SKM-1 treated with dmso at 0.1 percent for 144 hours (cell line): ENCODE results near the gene TRIM54.
"Not testable (repeated sequence)": the region's sequence is repeated elsewhere in the genome, so short reads cannot be mapped to it uniquely, and the experiment has no call there.

Experiments
- DNase-seq: peaks from one replicate; lab custom pipeline; 2025; ENCODE audit not compliant: unreplicated experiment; lab: John Stamatoyannopoulos, UW

TRIM54 gene

DNA sequence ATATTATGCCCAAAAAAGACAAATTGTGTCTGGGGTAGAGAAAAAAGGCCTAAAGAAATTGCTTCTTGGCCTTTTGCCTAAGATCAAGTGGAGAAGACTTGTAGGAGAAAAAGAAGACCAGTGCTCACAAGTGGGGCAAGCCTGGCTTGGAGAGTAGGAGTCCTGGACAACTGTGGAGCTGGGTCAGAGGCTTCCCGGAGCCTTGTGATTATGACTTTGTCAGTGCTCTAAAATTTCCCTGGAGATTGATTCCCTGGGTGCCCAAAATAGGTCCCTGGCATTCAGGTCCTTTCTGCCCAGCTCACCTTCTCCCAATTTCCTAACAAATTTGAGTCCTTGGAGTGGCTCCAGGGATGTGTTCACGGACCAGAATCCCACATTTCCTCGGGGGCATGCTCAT is 787 bp upstream of the TRIM54 start:
- no peak for DNase-seq

DNA sequence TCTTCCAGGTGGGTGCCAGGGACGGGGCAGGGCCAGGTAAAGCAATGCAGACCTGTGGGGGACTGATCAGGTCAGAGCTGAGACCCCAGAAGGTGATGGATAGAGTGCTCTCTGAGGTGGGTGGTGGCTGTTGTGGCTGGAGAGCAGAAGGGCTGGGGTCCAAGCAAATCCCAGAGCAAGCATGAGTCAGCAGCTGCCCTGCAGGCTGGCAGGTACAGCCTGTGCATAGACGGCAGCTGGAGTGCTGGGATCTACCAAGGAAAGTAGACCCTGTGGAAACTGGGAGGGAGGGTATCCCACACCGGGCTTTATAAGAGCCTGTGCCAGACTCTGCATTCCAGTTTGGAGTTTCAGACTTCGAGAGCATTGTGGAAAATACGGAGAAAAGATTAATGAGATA is 663 bp downstream of the TRIM54 start:
- no peak for DNase-seq

DNA sequence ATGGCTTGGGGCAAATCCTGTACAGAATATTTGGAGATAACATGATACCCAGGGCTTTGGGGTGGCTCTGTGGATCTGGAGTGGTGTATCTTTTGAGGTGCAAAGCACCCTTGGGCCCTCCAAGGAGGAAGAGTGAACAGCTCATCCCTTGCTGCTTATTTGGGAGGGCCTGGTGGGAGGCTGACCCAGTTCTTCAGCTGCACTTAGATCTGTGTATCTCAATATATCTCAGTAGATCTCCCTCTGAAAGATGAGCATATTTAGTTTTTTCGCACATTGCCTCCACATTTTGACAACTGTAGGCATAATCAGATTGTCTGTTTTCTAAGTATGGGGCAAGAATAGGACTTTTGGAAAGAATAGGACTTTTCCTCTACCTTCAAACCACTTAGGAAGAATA is 2.8 kb downstream of the TRIM54 start:
- no peak for DNase-seq

DNA sequence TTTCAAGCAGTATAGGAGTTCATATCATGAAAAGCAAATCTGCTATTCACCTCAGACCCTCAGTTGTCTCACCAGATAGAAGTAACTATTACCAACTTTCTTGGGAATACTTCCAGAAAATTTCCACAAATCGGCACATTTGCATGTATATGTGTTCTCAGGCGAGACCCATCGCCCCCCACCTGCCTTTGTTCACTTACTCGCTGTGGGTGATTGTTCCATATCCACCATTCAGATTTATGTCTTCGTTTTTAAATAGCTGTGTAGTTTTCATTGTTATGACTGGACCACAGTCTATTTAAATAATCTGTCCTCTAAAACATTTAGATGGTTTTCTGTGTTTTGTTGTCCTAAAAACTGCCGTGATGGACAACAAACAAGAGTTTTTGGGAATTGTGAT is 3.3 kb downstream of the TRIM54 start:
- no peak for DNase-seq

DNA sequence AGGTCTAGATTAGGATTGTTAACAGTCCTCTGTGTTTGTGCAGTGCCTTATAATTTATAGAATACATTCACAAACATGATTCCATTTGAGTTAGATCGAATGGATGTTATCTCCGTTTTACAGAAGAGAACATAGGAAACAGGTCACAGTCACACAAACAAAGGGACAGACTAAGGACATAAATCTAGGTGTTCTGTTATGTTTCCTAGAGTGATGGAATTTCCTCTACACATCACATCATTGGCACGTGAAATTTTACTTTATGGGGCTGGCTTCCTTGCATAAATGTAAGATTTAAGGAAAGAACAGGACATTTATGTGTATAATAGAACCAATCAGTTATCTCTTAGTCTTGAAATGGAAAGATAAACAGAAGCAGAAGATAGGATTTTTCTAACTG is 6.4 kb downstream of the TRIM54 start:
- DNase-seq, result no peak

DNA sequence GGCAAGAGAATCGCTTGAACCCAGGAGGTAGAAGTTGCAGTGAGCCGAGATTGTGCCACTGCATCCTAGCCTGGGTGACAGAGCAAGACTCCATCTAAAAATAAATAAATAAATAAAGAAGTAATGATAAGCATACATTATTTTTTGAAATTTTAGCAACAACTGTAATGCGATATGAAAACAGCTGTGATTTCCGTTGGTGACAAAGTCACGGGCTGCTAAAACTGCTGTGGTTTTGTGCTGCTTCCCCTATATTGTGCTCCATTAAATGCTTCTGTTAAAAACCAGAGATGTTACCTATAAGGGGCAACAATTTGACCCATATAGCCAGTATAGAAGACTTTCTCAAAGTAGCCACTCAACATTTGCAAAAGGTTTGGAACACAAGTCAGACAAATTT is 8.3 kb downstream of the TRIM54 start:
- DNase-seq, result no peak

DNA sequence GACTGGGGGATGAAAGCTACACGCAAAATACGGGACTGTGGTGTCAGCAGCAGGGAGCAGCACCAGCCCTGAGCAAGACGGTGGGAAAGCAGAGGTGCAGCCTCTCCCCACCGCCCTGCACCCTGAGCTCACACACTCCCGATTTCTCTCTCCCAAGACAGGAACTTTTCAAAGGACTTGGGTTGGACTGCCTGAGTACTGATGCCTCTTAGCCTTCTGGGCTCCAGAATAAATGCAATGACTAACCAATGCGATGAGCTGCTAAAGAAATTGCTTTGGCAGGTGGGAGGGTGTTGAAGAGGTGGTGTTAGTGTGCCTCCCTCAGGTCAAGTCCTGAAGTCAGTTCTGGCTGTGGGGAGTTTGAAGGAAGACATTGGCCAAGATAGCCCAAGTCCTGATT is 9.6 kb downstream of the TRIM54 start:
- DNase-seq, result no peak

DNA sequence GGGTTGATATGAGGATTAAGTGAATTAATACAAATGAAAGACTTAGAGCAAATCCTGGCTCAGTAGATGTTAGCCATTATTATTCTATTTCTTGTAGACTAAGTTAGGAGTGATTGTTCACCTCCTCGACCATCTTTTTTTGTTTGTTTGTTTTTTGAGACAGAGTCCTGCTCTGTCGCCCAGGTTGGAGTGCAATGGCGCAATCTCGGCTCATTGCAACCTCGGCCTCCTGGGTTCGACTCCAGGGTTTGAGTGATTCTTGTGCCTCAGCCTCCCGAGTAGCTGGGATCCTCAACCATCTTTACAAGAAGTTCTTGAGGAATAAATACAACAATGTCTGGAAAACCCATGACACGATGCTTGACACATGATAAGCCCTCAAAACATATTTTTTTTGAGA is 12.7 kb downstream of the TRIM54 start:
- no peak for DNase-seq

DNA sequence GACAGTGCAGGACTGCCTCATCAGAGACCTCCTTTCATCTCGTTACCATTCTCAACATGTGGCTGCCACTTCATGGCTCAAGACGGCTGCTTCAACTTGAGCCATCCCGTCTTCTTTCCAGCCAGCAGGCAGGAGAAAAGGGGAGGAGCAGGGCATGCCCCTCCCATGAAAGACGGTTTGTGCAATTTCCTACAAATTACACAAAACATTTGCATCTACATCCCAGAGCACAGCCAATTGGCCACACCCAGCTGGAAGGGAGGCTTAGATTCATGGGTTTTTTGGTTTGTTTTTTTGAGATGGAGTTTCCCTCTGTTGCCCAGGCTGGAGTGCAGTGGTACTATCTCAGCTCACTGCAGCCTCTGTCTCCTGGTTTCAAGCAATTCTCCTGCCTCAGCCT is 14.3 kb downstream of the TRIM54 start:
- no peak for DNase-seq

DNA sequence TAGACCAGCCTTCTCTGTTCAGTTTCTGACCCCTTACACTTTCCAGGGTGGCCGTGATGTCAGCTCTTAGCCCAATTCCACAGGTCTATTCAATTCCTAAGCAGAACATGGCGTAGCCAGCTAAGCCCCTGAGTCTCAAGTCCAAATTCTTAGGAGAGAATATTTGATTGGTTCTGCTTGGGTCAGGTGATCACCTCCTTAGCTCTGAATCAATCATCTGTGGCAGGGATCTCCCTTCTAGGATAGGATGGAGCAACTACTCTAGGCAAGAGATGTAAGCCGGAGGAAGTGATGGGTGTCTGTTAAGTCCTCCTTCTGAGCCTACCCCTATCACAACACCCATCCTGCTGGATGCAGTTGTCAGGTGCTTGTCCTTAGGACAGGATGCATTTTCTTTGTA is 15.0 kb downstream of the TRIM54 start:
- no peak for DNase-seq

DNA sequence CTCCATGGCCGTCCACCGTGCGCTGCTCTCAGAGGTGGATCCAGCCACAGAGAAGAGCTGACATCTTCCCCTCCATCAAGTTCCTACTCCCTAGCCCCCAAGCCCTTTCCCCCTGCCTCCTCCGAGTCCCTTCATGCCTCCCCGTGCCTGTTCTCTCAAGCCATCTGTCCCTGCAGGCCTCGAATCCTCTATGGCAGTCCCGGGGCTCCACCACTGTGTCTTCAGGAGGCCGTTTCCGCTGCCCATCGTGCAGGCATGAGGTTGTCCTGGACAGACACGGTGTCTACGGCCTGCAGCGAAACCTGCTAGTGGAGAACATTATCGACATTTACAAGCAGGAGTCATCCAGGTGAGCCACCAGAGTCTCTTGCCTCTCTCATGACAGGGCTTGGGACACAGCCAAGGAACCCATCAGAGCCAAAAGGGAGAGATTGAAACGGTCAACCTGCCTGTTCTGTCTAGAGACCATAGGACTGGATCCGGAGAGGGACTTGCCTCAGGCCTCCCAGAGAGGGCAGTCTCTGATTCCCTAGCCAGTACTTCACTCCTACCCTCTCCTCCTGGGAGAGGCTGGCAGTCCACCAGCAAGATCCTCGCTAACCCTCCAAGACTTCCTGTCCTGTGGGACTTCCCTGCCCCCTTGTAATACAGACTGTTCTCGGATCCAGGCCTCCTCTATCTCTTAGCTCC is 16.3 kb downstream of the TRIM54 start:
- no peak for DNase-seq

DNA sequence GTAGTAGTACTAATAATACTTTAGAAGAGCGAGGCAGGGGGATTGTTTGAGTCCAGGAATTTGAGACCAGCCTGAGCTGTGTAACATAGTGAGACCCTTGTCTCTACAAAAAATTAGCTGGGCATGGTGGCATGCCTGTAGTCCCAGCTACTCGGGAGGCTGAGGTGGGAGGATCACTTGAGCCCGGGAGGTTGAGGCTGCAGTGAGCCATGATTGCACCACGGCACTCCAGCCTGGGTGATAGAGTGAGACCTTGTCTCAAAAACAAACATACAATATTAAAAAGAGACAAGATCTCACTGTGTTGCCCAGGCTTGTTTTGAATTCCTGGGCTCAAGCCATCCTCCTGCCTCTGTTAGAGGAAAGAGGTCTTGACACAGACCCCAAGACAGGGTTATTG is 18.4 kb downstream of the TRIM54 start:
- not testable (repeated sequence) for DNase-seq

DNA sequence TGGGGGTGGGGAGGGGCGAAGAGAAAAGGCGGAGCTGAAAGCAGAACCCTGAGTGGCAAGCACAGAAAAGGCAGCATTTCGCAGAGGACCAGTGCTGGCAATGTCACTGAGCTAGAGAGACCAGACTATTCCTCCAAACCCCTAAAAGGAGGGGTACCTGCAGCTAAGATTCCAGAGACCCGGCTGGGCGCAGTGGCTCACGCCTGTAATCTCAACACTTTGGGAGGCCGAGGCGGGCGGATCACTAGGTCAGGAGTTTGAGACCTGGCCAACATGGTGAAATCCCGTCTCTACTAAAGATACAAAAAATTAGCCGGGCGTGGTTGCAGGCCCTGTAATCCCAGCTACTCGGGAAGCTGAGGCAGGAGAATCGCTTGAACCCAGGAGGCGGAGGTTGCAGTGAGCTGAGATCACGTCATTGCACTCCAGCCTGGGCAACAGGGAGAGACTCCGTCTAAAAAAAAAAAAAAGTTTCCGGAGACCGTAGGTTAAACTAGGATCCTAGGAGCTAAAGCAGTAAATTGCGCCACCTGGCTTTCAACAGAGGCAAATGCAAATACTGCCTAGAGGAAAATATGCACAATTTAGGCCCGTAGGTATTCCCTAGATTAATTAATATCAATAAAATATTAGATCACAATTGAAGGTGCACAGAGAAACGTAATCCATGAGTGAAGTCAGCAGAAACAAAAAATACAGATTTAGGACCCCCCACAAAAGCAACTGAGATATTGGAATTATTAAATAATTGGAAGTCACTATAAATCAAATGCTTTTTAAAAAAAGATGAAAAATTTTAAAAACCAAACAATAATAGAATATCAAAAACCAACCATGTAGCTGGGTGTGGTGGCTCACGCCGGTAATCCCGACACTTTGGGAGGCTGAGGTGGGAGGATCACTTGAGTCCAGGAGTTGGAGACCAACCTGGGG is 21.1 kb downstream of the TRIM54 start:
- peak; percentile 50 for DNase-seq

DNA sequence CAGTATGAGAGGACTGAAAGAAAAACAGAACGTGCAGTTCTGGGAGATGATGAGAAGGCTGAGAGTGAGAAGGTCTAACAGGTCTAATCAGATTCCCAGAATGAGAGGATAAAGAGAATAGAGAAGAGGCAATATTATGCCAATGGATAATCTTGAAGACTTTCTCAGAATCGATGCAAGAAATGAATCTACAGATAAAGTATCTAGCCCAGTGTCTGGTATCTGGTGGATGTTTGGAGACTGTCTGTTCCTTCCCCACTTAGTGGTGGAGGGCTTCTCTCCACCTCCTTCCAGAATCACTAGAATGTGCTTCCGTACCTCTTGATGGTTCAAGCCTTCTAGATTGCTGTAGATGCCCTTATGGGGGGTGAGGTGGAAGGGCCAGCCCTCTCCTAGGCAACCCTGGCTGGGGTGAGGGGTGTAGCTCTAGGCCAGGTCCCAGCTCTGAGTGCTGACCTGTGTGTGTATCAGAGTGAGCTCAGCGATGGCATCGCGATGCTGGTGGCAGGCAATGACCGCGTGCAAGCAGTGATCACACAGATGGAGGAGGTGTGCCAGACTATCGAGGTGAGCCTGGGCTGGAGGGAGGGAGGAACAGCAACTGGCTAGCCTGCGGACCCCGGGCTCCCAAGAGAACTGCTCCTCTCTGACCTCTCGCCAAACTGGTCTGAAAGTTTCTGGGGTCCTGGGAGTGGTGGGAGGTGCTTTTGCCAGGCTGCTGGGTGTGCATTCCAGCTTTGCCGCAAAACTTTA is 22.4 kb downstream of the TRIM54 start:
- no peak for DNase-seq

DNA sequence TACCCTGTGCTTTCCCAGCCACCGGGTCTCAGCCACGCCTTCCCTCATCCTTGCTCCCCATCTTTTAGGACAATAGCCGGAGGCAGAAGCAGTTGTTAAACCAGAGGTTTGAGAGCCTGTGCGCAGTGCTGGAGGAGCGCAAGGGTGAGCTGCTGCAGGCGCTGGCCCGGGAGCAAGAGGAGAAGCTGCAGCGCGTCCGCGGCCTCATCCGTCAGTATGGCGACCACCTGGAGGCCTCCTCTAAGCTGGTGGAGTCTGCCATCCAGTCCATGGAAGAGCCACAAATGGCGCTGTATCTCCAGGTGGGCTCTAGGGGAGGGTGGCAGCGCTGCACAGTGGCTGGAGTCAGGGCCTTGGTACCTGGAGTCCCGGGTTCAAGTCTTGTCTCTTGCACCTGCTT is 23.3 kb downstream of the TRIM54 start:
- DNase-seq, result no peak

DNA sequence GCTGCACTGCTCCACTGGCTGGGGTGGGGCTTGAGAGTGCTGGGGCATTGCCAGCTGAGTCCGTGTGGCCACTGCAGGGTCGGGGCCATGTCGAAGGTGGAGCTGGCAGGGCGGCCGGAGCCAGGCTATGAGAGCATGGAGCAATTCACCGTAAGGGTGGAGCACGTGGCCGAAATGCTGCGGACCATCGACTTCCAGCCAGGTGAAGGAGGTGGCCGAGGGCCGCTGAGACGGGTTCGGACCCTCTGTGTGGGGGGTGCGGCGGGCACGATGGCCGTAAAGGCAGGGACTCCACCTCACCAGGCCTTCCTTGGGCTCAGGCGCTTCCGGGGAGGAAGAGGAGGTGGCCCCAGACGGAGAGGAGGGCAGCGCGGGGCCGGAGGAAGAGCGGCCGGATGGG is 23.9 kb downstream of the TRIM54 start:
- no peak for DNase-seq

DNA sequence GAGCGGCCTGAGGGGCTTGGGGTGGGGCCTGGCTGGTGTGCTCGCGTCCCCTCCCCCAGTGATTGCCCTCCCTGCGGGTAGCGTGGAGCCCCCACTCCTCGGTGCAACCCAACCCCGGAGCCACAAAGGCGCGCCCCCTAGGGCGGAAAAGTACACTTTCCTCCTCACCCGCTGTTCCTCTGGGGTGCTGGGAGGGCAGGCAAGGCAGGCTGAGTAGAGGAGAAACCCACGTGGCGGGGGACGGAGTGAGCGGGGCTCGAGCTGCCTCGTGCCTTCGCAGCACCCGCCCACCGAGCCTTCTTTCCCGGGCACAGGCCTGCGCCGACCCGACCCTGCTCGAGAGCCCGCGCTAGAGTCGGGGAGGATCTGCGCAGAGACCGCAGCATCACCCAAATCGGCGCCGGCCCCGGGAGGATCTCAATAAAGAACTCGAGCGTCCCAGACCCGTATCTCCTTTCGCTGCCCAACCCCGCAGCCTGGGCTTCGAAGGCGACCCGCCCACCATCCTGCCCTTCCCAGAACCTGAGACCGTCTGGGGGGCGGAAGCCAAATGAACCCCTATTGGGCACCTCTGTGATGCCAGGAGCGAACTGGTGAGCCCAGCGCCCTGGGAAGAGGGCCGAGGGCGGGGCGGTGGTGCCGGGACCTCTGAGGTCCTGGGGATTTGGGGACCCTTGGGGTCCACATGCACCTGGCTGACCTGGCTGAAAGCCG is 24.5 kb downstream of the TRIM54 start:
- no peak for DNase-seq

DNA sequence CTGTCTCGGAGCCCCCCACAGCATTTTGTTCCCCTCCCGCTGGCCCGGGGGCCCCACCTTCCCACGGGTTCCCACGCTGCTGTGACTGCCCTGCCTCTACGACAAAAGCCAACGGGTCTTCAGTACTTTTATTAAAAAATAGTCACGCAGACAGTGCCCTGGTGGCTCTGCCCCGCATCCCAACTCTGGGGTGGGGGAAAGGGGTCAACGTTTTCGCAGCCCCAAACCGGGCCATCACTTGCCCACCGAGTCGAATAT is 25.0 kb downstream of the TRIM54 start:
- DNase-seq, result no peak

DNA sequence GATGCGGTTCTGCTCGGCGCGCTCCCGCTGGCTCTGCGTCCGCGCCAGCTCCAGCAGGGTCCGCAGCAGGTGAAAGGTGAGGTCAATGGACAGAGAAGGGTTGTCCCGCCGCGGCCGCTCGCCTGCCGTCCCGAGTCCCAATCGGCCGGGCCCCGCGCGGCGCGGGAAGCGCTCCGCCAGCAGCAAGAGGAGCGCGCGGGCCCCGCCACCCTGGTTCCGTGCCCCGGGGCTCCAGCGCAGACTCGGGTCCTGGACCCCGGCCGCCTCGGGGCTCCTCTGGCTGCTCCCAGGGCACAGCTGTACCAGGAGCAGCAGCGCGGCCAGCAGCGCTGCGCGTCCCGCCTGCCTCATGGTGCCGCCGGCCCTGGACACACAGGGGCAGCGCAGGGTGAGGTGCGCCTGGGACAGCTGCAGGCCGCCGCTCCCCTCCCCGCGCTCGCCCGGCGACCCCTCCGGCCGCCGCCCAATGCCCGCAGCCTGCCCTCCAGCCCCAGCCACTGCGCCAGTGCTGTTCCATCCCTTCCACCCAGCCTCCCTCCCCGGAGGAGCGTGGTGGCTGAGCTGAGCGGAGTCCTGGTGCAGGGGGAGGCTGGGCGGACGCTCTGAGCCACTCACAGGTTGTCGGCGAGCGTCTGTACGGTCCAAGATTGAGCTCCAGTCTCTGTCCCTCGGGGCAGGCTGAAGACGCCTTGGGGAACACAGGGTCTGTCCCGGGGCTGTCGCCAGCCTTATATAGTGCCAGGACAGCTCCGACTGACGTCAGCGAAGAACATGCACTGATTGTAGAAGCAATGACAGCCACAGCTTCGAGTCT is 25.5 kb downstream of the TRIM54 start:
- DNase-seq, result no peak

DNA sequence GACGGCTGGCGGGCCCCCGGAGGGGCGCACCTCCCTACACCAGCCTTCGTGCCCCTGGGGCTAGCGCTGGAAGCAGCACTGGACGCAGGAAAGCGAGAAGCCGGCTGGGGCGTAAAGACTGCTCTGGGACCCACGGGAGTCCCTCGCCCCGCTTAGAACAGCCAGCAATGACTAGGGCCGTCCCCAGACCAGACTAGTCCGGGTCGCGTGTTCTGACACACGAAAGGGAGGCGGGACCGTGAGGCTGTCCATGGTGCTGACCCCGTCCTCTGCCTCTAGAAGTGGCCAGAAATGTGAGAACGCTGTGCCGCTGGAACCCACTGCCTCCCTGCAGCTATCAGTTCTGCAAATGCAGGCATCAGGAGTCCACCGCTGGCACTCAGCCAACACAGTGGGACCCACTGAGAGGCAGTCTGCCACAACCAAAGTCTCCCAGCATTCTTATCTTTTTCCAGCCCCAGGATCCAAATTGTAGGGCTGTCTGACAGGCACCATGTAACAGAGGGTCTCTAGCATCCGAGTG is 26.2 kb downstream of the TRIM54 start, which contains the start of gene UCN:
TSS of gene UCN (minus strand) at position 87 of the 523 bp plus-strand sequence. CDS start 550 bp downstream, outside the sequence.
- no peak for DNase-seq
